Keratinocyte (primary cell): ENCODE results near the gene FXYD2. TPM values are rescaled to one million over a fixed set of nuclear protein-coding genes. Genes with fewer than 3 reads are reported as not detected.

ENCODE experiments used
- DNase-seq: peaks from one replicate; pipeline ENCODE4 v3.0.0-alpha.2; 2011; ENCODE audit warnings: low read depth, missing footprints, low spot score
- FAIRE-seq: peaks from 2 replicates; lab custom pipeline; 2011; peaks lifted over from hg19 to GRCh38; lab: Jason Lieb, UNC
- H2AFZ ChIP-seq: 2 replicates; pipeline ENCODE4 v1.6.0; 2012; ENCODE audit warnings: low read length, control low read depth, inconsistent platforms; ENCODE audit not compliant: control insufficient read depth
- H3K27ac ChIP-seq: 2 replicates; pipeline ENCODE4 v1.5.1; 2011; ENCODE audit warnings: low read length; ENCODE audit not compliant: control insufficient read depth, insufficient read depth
- H3K27me3 ChIP-seq: 3 replicates; pipeline ENCODE4 v1.6.0; 2011; ENCODE audit warnings: low read length; ENCODE audit not compliant: control insufficient read depth, insufficient read depth; ENCODE audit errors: extremely low read depth
- H3K36me3 ChIP-seq, 2 experiments: 2 replicates in 1 of 2; 3 replicates in 1 of 2; pipeline ENCODE4 v1.5.1; 2011; ENCODE audit warnings: low read length in 2 of 2, mild to moderate bottlenecking in 1 of 2; ENCODE audit not compliant: control insufficient read depth in 2 of 2, insufficient read depth in 2 of 2; ENCODE audit errors: extremely low read depth in 1 of 2
- H3K4me1 ChIP-seq: 3 replicates; pipeline ENCODE4 v1.5.1; 2011; ENCODE audit warnings: low read length; ENCODE audit not compliant: control insufficient read depth, insufficient read depth; ENCODE audit errors: extremely low read depth
- H3K4me2 ChIP-seq: 3 replicates; pipeline ENCODE4 v1.6.0; 2011; ENCODE audit warnings: low read depth, low read length; ENCODE audit not compliant: control insufficient read depth, insufficient read depth; ENCODE audit errors: extremely low read depth
- H3K4me3 ChIP-seq, 3 experiments: fragments of 200-600 bp in 1 of 3; sonication (generic) in 1 of 3; 2 replicates in 2 of 3; 3 replicates in 1 of 3; pipeline ENCODE4 v1.5.1; 2011 to 2016; ENCODE audit warnings: low read length in 3 of 3, mild to moderate bottlenecking in 3 of 3, control low read depth in 2 of 3, inconsistent platforms in 1 of 3, low read depth in 1 of 3, mixed read lengths in 1 of 3, mixed run types in 1 of 3, moderate library complexity in 1 of 3; ENCODE audit not compliant: control insufficient read depth in 2 of 3, insufficient read depth in 2 of 3; ENCODE audit errors: extremely low read depth in 1 of 3
- H3K79me2 ChIP-seq: 2 replicates; pipeline ENCODE4 v1.6.0; 2012; ENCODE audit warnings: low read length; ENCODE audit not compliant: control insufficient read depth, insufficient read depth
- H3K9ac ChIP-seq: 3 replicates; pipeline ENCODE4 v1.6.0; 2011; ENCODE audit warnings: low read length; ENCODE audit not compliant: control insufficient read depth, insufficient read depth; ENCODE audit errors: extremely low read depth
- H3K9me1 ChIP-seq: 3 replicates; pipeline ENCODE4 v1.6.0; 2011; ENCODE audit warnings: low read length; ENCODE audit not compliant: control insufficient read depth, insufficient read depth; ENCODE audit errors: extremely low read depth
- H3K9me3 ChIP-seq: 2 replicates; pipeline ENCODE4 v1.5.1; 2012; ENCODE audit warnings: low read depth, low read length; ENCODE audit not compliant: control insufficient read depth
- H4K20me1 ChIP-seq: 3 replicates; pipeline ENCODE4 v1.6.0; 2011; ENCODE audit warnings: low read length; ENCODE audit not compliant: control insufficient read depth, insufficient read depth; ENCODE audit errors: extremely low read depth
- EZH2 ChIP-seq: IDR thresholded peaks from one replicate; pipeline ENCODE4 v1.6.1; 2012; ENCODE audit warnings: inconsistent platforms, mild to moderate bottlenecking, low read length, moderate library complexity
- dilution Hi-C: fragments of 300-500 bp; cut with MboI; formaldehyde crosslinking; loops from one replicate; pipeline ENCODE4 v1.7.0; 2020; ENCODE audit warnings: low sequenced_read_pairs; ENCODE audit not compliant: extremely low pct_ligation_motif_present
- polyA plus RNA-seq, 5 experiments: library from polyadenylated mRNA; depleted of rRNA in 3 of 5; stranded (reverse) in 3 of 5; stranded (forward) in 1 of 5; unstranded in 1 of 5; fragments of >200 nt; gene quantifications; 1 replicate in 1 of 5; 2 replicates in 3 of 5; 3 replicates in 1 of 5; pipeline versions ENCODE4 v1.2.1 to v1.2.3, GENCODE V29; 2011 to 2012; ENCODE audit warnings: missing spikeins in 2 of 5, low read depth in 1 of 5, low replicate concordance in 1 of 5
- TF ChIP-seq, protein P1 (sequence below), 3 experiments: IDR thresholded peaks in 1 of 3; conservative IDR thresholded peaks in 1 of 3; optimal IDR thresholded peaks in 1 of 3; 2 replicates in 2 of 3; 3 replicates in 1 of 3; pipeline versions ENCODE3 to v1.5.1; 2011; ENCODE audit warnings: low read length in 3 of 3, mild to moderate bottlenecking in 3 of 3, moderate library complexity in 2 of 3, control low read depth in 1 of 3, inconsistent platforms in 1 of 3; ENCODE audit not compliant: insufficient read depth in 2 of 3; ENCODE audit errors: extremely low read depth in 1 of 3

The FXYD2 gene
- polyA plus RNA-seq, 1 donor (not counting 4 experiments of a cell fraction or from before 2014, with no cell fraction given), result not detected

DNA sequence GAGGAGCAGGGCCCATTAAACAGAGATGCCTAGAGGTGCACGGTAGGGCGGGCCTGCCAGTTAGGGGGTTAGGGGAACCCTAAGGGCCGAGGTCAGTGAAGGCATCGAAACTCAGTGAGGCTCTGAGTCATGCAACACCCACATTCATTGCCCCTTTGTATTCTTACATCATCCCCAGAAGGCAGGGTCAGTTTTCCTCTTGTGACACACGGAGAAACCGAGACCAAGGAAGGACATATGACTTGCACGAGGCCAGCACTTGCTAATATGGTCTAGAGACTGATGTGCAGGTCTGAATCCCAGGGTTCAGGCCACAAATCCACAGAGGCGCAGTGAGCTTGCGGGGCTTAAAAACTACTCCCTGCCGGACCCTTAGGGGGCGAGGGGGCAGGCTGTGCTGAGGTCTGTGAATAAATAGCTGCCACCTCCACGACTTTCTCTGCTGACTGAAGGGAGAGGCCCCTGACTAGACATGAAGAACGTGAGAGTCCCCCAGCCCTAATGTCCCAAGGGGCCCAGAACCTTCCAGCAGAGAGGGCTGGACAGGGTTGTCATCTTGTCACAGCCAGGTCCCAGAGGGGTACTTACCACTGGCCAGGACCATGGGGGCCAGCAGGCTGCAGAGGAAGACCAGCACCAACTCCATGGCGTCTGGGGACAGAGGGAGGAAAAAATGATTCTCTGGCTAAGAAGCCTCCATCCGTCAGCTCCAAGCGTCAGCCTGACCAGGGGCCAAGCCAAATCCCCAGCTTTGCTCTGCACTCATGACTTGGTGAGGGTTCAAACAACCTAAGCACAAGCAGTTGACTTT, 17.8 kb upstream of the FXYD2 start:
- Histone ChIP-seq H3K9me3 (no peaks in the 10 kb centered on the region), H3K9ac (no peak overlapping the region), H2AFZ (no peak overlapping the region), H3K4me1 (no peaks in the 10 kb centered on the region), H3K27ac (no peak overlapping the region), H3K4me3 (no peak overlapping the region), H4K20me1 (no peaks in the 10 kb centered on the region), H3K27me3 (peaks cover 25% of the 10 kb centered on the region), H3K4me2 (no peak overlapping the region), H3K36me3 (no peaks in the 10 kb centered on the region), H3K79me2 (no peaks in the 10 kb centered on the region), H3K9me1 (no peaks in the 10 kb centered on the region)
- DNase-seq (no peak), FAIRE-seq (no peak)
- no peak for TF ChIP-seq EZH2
- TF ChIP-seq, protein P1, sequence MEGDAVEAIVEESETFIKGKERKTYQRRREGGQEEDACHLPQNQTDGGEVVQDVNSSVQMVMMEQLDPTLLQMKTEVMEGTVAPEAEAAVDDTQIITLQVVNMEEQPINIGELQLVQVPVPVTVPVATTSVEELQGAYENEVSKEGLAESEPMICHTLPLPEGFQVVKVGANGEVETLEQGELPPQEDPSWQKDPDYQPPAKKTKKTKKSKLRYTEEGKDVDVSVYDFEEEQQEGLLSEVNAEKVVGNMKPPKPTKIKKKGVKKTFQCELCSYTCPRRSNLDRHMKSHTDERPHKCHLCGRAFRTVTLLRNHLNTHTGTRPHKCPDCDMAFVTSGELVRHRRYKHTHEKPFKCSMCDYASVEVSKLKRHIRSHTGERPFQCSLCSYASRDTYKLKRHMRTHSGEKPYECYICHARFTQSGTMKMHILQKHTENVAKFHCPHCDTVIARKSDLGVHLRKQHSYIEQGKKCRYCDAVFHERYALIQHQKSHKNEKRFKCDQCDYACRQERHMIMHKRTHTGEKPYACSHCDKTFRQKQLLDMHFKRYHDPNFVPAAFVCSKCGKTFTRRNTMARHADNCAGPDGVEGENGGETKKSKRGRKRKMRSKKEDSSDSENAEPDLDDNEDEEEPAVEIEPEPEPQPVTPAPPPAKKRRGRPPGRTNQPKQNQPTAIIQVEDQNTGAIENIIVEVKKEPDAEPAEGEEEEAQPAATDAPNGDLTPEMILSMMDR (optimal IDR thresholded peaks at IDR 0.05 in 1 of 3, IDR thresholded peaks at IDR 0.05 in 1 of 3, conservative IDR thresholded peaks at IDR 0.05 in 1 of 3; ENCODE audit: extremely low read depth in 1 of 3, insufficient read depth in 2 of 3, low read length in 3 of 3), result no peak
- dilution Hi-C loops, result no loop called here

DNA sequence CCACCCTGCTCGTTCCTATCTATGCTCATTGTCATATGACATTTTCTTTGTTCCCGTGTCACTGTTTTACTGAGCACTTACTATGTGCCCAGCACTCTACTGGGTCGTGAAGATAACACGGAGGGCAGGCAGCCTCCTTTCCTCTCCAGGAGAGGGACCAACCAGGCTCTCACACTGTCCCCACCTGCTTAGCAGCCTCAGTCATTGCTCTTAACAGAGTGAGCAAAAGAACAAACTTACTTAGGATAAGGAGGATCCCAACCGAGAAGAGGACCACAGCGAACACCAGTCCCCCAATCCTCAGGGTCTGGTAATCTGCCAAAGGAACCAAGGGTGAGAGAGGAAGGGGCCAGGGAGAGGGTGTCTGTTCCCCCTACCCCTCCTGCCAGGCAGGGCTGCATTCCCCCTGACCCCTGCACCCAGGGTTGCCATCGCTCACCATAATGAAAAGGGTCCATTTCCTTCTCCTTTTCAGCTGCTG, 17.0 kb upstream of the FXYD2 start:
- Histone ChIP-seq H3K27me3 (peaks cover 32% of the 10 kb centered on the region), H4K20me1 (no peaks in the 10 kb centered on the region), H2AFZ (no peak overlapping the region), H3K27ac (no peak overlapping the region), H3K9ac (no peak overlapping the region), H3K4me2 (no peak overlapping the region), H3K79me2 (no peaks in the 10 kb centered on the region), H3K9me1 (no peaks in the 10 kb centered on the region), H3K4me3 (no peak overlapping the region), H3K4me1 (no peaks in the 10 kb centered on the region), H3K9me3 (no peaks in the 10 kb centered on the region), H3K36me3 (no peaks in the 10 kb centered on the region)
- dilution Hi-C loops, result no loop called here
- DNase-seq, result no peak
- no peak for TF ChIP-seq EZH2
- TF ChIP-seq, protein P1 (optimal IDR thresholded peaks at IDR 0.05 in 1 of 3, IDR thresholded peaks at IDR 0.05 in 1 of 3, conservative IDR thresholded peaks at IDR 0.05 in 1 of 3; ENCODE audit: extremely low read depth in 1 of 3, insufficient read depth in 2 of 3, low read length in 3 of 3), result no peak
- FAIRE-seq, result no peak
